ENCODE measurements around the gene ABHD1.

The ABHD1 gene

GRCh38 chr2:27135478-27135955, 11.9 kb downstream of the ABHD1 start:
- DNase-seq (ENCODE audit: low read depth in 2 of 2), result no peak

GRCh38 chr2:27136751-27137150, 13.1 kb downstream of the ABHD1 start:
- DNase-seq (ENCODE audit: low read depth in 2 of 2), result no peak

- DNase-seq (ENCODE audit: low read depth in 2 of 2), result no peak
Measured at GRCh38 chr2:27137322-27137935, 13.8 kb downstream of the ABHD1 start.

GRCh38 chr2:27138111-27138510, 14.5 kb downstream of the ABHD1 start:
- DNase-seq (ENCODE audit: low read depth in 2 of 2), result no peak

- DNase-seq (ENCODE audit: low read depth in 2 of 2), result no peak
Measured at GRCh38 chr2:27139310-27139709, 15.7 kb downstream of the ABHD1 start, which contains the start of gene PRR30. Gene PRR30 (minus strand): TSS chr2:27139410. CDS start chr2:27138329, 1,081 bp downstream.

GRCh38 chr2:27143285-27143684, 19.7 kb downstream of the ABHD1 start:
- no peak for DNase-seq (ENCODE audit: low read depth in 2 of 2)

- no peak for DNase-seq (ENCODE audit: low read depth in 2 of 2)
Measured at GRCh38 chr2:27145682-27146081, 22.1 kb downstream of the ABHD1 start.

GRCh38 chr2:27147935-27148334, 24.3 kb downstream of the ABHD1 start:
- no peak for DNase-seq (ENCODE audit: low read depth in 2 of 2)

- no peak for DNase-seq (ENCODE audit: low read depth in 2 of 2)
Measured at GRCh38 chr2:27148801-27149439, 25.3 kb downstream of the ABHD1 start, which contains the start of gene TCF23. Gene TCF23 (plus strand): TSS chr2:27149004. CDS start chr2:27149134, 130 bp downstream.

- DNase-seq (ENCODE audit: low read depth in 2 of 2), result no peak
Measured at GRCh38 chr2:27149570-27150405, 26.2 kb downstream of the ABHD1 start.

- DNase-seq (ENCODE audit: low read depth in 2 of 2), result no peak
Measured at GRCh38 chr2:27150639-27151230, 27.1 kb downstream of the ABHD1 start.

GRCh38 chr2:27152102-27152795, 28.6 kb downstream of the ABHD1 start:
- DNase-seq (ENCODE audit: low read depth in 2 of 2), result no peak

GRCh38 chr2:27152796-27153464, 29.3 kb downstream of the ABHD1 start:
- no peak for DNase-seq (ENCODE audit: low read depth in 2 of 2)

- DNase-seq (ENCODE audit: low read depth in 2 of 2), result no peak
Measured at GRCh38 chr2:27154488-27154887, 30.9 kb downstream of the ABHD1 start.

GRCh38 chr2:27155069-27155520, 31.5 kb downstream of the ABHD1 start:
- no peak for DNase-seq (ENCODE audit: low read depth in 2 of 2)

GRCh38 chr2:27158468-27158867, 34.9 kb downstream of the ABHD1 start:
- no peak for DNase-seq (ENCODE audit: low read depth in 2 of 2)

- DNase-seq (ENCODE audit: low read depth in 2 of 2), result no peak
Measured at GRCh38 chr2:27159271-27159670, 35.7 kb downstream of the ABHD1 start.

- no peak for DNase-seq (ENCODE audit: low read depth in 2 of 2)
Measured at GRCh38 chr2:27160191-27160590, 36.6 kb downstream of the ABHD1 start.

- DNase-seq (ENCODE audit: low read depth in 2 of 2), result no peak
Measured at GRCh38 chr2:27162151-27163121, 38.8 kb downstream of the ABHD1 start.
